Measurements from ENCODE around the gene SLC1A3.
"Not testable (repeated sequence)": the region's sequence is repeated elsewhere in the genome, so short reads cannot be mapped to it uniquely, and the experiment has no call there.

The SLC1A3 gene

GRCh38 chr5:36606428-36607113 lies at the start of gene SLC1A3:
Gene SLC1A3 (plus strand): TSS chr5:36606606. CDS start chr5:36608424, 1,818 bp downstream.
- no peak for DNase-seq

DNA sequence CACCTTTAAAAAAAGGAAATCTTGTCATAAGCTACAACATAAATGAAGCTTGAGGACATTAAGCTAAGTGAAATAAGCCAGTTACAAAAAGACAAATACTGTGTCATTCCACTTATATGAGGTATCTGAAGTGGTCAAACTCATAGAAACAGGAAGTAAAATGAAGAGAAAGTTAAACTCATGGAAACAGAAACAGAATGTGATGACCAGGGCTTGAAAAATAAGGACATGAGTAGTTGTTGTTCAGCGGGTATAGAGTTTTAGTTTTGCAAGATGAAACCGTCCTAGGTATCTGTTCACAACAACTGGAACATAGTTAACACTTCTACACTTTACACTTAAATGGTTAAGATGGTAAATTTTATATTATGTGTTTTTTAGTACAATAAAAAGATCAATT lies 47.8 kb upstream of the SLC1A3 start:
- no peak for DNase-seq

DNA sequence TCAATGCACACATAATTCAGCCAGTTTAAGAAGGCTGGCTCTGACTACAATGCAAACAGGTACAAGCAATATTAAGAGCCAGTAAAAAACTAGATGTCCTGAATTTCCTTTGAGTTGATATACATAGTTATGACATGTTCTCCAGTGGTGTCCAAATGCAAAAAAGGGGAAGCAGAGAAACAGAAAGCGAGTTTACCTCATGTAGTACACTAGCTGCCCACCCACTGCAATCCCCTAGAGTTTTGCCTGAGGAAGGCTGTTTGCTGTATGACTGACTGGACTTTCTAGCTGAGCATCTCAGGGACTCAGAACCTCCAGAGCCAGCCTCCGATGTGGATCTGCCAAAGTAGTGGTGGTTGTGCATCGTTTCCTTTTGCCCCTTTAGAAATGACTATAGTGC lies 44.8 kb upstream of the SLC1A3 start:
- no peak for DNase-seq

DNA sequence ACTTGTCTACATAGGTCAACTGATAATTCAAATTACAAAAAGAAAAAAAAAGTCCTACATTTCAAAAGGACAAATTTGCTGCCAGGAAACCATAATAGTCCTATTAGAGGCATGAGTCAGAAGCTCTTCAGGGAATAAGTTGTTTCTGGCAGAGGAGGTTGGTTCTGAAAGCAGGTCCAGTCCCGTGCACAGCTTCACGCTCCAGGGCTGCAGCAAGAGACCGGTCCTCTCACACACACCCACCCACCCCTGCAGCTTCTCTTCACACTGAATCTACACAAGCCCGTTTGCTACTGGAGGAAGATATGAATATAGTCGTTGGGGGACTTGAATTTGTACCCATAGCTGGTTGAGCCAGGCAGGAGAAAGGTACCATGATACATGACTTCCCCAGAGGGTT lies 36.9 kb upstream of the SLC1A3 start:
- no peak for DNase-seq

GRCh38 chr5:36570301-36571095 lies 35.9 kb upstream of the SLC1A3 start:
- no peak for DNase-seq

- DNase-seq = no peak
Observed at GRCh38 chr5:36571401-36572042, 34.9 kb upstream of the SLC1A3 start.

GRCh38 chr5:36573438-36573837 lies 33.0 kb upstream of the SLC1A3 start:
- no peak for DNase-seq

DNA sequence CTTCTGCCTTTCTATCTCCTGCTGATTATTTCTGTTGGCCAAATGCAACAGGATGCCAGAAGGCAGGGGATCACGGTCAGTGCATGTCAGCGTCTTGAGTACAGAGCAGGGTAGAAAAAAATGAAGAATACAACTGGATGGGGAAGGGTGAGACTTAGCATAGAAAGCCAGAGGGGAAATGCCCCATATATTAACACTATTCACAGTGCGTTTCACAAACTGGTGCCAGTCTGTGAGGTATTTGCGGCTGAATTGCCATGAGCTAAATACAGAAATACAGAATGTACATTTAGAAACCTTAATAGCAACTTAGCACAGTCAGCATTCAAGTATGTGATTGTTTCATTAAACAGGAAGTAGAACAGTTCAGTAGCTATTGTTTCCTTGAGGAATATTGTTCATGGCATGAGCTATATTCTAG lies 31.0 kb upstream of the SLC1A3 start:
- DNase-seq = no peak

DNA sequence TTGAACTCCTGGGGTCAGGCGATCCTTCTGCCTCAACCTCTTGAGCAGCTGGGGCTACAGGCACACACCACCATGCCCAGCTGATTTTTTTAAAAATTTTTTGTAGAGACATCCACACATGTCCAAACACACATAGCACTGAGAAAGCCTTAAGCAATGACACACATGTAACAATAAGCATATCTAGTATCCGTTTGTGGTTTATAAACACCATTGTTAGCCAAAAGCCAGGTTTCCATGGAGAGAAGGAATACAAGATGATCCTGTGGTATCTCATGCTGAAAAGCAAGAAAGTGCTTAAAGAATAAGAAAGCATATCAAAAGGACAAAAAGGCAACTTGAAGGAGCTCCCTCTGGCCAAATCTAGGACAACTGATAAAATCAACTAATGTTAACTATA lies 29.7 kb upstream of the SLC1A3 start:
- DNase-seq = no peak

DNA sequence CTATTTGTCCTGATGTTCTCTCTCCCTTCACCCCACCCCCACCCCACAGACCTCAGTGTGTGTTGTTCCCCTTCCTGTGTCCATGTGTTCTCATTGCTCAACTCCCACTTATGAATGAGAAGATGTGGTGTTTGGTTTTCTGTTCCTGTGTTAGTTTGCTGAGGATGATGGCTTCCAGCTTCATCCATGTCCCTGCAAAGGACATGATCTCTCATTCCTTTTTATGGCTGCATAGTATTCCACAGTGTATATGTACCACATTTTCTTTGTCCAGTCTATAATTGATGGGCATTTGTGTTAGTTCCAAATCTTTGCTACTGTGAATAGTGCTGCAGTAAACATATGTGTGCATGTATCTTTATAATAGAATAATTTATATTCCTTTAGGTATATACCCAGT lies 26.5 kb upstream of the SLC1A3 start:
- not testable (repeated sequence) for DNase-seq

GRCh38 chr5:36581070-36581469 lies 25.3 kb upstream of the SLC1A3 start:
- DNase-seq = no peak

GRCh38 chr5:36584009-36584875 lies 22.2 kb upstream of the SLC1A3 start:
- DNase-seq = no peak

DNA sequence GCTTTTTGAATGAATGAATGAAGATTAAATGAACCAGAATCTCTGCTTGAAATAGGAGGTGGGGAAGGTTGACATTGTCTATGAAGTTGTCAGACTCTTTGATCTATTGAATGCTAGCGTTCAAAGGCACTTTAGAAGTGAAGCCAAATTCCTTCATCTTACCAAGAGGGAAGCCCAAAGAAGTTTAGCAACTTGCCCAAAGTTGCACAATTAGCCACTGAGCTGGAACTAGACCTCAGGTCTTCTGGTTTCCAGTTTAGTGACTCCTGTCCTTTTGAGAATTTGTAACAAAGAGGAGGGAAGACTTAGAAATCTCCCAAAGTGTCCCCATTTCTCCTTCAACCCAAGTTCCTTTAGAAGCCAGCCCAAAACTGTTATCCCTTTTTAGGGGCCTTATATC lies 20.7 kb upstream of the SLC1A3 start:
- no peak for DNase-seq

- DNase-seq = no peak
Observed at GRCh38 chr5:36587354-36587753, 19.1 kb upstream of the SLC1A3 start.

GRCh38 chr5:36589735-36590134 lies 16.7 kb upstream of the SLC1A3 start:
- DNase-seq = not testable (repeated sequence)

- DNase-seq = peak; percentile 16
Observed at GRCh38 chr5:36590513-36591286, 15.7 kb upstream of the SLC1A3 start.

DNA sequence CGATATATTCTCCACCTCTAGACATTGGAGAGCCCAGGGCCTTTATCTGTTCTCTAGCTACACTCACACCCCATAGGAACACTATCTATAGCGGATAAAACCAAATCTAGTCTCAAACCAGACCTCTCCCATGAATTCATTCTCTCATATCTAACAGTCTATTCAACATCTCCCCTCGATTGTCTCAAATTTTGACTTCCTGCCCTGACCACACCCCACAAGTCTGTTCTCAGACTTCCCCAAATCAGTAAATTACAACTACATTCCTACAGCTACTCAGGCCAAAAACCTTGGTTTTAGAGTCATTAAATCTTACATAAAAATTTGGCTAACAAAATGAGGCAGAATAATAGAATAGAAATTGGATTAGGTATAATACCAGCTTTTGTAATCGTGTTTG lies 12.5 kb upstream of the SLC1A3 start:
- no peak for DNase-seq

DNA sequence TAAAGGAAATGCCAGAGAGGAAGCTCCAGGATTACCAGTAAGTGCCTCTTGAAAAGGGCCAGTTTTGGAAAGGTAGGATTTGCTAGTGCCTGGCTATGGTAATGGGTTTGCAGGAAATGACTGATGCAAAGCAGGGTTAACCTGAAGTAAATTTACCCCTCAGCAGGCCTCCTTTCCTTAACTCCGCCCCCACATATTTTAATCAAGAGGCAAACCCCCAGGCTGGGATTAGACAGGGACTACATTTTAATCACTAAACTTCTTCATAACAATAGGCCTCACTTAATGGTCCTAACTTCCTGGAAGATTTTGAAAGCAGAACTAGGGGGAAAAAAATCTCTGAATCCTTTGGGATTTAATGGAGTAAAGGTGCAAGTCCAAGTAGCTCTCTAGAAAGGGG lies 10.2 kb upstream of the SLC1A3 start:
- DNase-seq = no peak

DNA sequence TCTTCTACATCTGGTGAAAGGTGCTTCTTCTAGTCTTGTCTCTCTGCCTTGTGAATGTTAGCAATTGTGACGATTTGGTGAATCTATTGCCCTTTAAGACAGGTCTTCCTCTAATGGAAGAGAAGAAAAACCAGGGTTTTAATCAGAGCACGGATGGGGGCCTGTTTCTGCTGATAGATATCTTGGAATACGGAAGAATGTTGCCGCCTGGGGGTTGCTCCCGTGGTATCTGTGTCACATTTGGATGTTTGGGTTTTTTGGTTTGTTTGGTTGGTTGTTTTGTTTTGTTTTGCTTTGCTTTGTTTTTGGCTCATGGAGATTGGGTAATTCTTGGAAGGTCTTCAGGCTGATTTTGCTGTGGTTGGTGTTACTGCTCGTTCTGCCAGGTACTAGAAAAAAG lies 9.7 kb upstream of the SLC1A3 start:
- DNase-seq = no peak

DNA sequence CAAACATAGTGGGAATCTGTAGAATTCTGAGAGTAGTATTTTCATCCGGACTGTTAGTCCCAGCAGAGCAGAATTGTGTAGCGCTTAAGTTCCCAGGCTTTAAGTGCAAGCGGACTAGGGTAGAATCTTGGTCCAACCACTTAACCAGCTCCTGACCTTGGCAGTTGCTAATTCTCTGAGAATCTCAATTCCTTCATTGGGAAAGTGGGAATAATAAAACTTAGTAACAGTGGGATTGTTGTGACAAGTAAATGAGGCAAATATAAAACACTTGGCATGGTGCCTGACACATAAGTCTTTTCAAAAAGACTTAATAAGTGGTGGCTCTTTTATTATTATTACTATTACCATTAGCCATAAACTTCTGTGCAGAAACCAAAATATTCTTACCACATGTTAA lies 8.4 kb upstream of the SLC1A3 start:
- no peak for DNase-seq

DNA sequence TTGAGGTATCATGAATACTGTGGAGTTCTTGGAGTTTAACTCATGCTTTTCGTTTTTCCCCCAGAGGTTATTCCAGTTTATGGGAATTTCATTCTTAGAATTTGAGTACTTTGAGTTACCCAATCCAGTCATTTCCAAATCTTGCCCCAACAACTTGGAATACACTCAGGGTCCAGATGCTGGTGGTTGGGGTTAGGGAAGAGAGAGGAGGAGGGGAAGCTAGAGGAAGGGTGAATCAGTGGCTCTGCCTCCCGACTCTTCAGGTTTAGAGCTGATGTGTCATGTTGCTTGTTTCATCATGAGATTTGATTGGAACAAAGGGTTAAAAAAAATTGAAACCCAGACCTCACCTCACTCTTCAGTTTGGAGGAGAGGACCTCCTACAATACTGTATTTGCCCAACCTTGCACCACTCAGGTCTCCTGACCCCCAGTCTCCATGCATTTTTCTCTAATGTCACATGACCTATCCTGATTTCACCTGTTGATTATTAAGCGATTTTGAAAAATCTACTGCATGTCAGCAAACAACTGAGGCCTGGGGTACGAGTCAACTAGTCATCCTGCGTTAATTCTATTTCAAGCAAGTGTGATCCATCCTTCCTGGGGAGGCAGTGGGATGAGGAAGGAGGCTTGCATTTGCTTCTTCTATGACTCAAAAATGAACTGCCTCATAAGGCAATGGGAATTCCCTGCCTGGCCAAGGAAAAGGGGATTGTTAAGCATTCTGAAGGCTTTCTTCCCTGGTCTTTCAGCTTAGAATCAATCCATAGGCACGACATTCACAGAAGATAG lies 6.2 kb upstream of the SLC1A3 start:
- no peak for DNase-seq
